Astrocyte of the spinal cord (primary cell): Measurements from ENCODE around the gene ZFYVE9.
"Not testable (repeated sequence)": the region's sequence is repeated elsewhere in the genome, so short reads cannot be mapped to it uniquely, and the experiment has no call there.

ENCODE experiments used
- DNase-seq: peaks from one replicate; pipeline ENCODE4 v3.0.0; 2011; ENCODE audit warnings: low read depth, low spot score
- H3K4me3 ChIP-seq: 2 replicates; pipeline ENCODE4 v1.5.1; 2011; ENCODE audit warnings: low read depth, mild to moderate bottlenecking, low read length, moderate library complexity
- CTCF ChIP-seq: IDR thresholded peaks from 2 replicates; pipeline ENCODE4 v1.5.1; 2012; ENCODE audit warnings: low read depth, mild to moderate bottlenecking, low read length, inconsistent platforms
- in situ Hi-C: cut with HindIII; loops from 2 replicates; pipeline ENCODE4 v1.10.0; 2017; ENCODE audit warnings: low sequenced_read_pairs

The ZFYVE9 gene

GRCh38 chr1:52141513-52142219 is at the start of gene ZFYVE9:
TSS of gene ZFYVE9 (plus strand) at chr1:52142089. CDS start at chr1:52233207, 91,118 bp downstream.
- peak; percentile 74 for DNase-seq
- in situ Hi-C loops, result no loop called here
- TF ChIP-seq CTCF, result peak; percentile 50
- peak within 1 kb of the TSS; percentile 78 for H3K4me3 ChIP-seq

DNA sequence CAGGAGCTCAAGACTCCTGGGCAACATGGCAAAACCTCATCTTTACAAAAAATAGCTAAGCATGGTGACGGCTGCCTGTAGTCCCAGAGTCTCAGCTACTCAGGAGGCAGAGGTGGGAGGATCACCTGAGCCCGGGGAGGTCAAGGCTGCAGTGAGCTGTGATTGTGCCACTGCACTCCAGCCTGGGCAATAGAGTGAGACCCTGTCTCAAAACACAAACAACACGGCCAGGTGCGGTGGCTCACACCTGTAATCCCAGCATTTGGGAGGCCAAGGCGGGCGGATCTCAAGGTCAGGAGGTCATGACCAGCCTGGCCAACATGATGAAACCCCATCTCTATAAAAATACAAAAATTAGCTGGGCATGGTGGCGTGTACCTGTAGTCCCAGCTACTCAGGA is 47.6 kb upstream of the ZFYVE9 start:
- H3K4me3 ChIP-seq, in situ Hi-C loops, DNase-seq: not testable (repeated sequence)

GRCh38 chr1:52096216-52096615 is 45.7 kb upstream of the ZFYVE9 start:
- in situ Hi-C loops, result no loop called here
- no peak for DNase-seq
- no peak overlapping the region for H3K4me3 ChIP-seq
- TF ChIP-seq CTCF, result no peak

DNA sequence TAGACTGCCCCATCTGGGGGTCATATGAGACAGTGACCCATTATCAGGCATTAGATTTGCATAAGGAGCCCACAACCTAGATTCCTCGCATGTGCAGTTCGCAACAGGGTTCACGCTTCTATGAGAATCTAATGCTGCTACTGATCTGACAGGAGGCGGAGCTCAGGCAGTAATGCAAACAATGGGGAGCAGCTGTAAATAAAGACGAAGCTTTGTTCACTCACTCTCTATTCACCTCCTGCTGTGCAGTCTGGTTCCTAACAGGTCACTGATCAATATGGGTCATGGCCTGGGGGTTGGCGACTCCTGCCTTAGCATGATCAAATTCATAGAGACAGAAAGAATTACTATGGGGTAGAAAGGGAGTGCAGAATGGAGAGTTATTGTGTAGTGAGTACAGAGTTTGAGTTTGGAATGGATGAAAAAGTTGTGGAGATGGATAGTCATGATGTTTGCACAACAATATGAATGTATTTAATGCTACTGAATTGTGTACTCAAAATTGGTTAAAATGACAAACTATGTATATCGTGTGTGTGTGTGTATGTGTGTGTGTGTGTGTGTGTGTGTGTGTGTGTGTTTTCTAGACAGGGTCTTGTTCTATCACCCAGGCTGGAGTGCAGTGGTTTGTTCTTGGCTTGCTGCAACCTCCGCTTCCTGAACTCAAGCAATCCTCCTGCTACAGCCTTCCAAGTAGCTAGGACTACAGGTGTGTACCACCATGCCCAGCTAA is 43.6 kb upstream of the ZFYVE9 start:
- no peak for TF ChIP-seq CTCF
- in situ Hi-C loops, result no loop called here
- no peak overlapping the region for H3K4me3 ChIP-seq
- no peak for DNase-seq

DNA sequence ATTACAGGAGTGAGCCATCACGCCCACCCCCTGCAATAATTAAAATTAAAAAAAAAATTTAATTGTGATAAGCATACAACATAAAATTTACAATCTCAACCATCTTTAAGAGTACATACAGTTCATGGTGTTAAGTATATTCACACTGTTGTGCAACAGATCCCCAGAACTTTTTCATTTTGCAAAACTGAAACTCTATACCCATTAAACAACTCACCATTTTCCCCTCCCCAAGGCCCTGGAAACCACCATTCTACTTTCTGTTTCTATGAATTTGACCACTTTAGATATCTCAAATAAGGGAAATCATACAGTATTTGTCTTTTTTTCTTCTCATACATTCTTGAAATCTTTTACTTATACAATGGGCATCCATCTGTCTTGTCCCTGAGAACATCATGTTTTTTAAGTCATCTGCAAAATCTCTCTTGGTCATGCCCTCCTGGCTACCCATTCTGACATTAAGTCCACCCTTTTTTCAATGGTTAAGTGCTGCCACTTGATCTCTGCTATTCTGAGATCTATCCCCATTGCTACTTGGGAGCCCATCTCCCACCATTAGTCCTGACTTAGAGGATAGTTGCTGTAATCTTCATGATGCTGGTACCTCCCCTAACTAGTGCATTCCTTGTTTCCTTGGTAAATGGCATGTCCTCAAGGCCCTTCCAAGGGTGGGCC is 39.4 kb upstream of the ZFYVE9 start:
- in situ Hi-C loops, result no loop called here
- no peak for DNase-seq
- no peak overlapping the region for H3K4me3 ChIP-seq
- no peak for TF ChIP-seq CTCF

- in situ Hi-C loops, result no loop called here
- no peak overlapping the region for H3K4me3 ChIP-seq
- TF ChIP-seq CTCF, result no peak
- no peak for DNase-seq
Measured at GRCh38 chr1:52111492-52111891, 30.4 kb upstream of the ZFYVE9 start.

- H3K4me3 ChIP-seq, result no peak overlapping the region
- TF ChIP-seq CTCF, result no peak
- no peak for DNase-seq
- in situ Hi-C loops, result no loop called here
Measured at GRCh38 chr1:52112489-52112888, 29.4 kb upstream of the ZFYVE9 start.
